HG03135 (cell line): Measurements from ENCODE around the gene RICTOR.

Experiments
- ATAC-seq: cut with Tn5 transposase; IDR thresholded peaks from one replicate; pipeline ENCODE4 v1.9.1; 2021; ENCODE audit warnings: mild to moderate bottlenecking, moderate library complexity; ENCODE audit not compliant: unreplicated experiment

RICTOR gene, protein sequence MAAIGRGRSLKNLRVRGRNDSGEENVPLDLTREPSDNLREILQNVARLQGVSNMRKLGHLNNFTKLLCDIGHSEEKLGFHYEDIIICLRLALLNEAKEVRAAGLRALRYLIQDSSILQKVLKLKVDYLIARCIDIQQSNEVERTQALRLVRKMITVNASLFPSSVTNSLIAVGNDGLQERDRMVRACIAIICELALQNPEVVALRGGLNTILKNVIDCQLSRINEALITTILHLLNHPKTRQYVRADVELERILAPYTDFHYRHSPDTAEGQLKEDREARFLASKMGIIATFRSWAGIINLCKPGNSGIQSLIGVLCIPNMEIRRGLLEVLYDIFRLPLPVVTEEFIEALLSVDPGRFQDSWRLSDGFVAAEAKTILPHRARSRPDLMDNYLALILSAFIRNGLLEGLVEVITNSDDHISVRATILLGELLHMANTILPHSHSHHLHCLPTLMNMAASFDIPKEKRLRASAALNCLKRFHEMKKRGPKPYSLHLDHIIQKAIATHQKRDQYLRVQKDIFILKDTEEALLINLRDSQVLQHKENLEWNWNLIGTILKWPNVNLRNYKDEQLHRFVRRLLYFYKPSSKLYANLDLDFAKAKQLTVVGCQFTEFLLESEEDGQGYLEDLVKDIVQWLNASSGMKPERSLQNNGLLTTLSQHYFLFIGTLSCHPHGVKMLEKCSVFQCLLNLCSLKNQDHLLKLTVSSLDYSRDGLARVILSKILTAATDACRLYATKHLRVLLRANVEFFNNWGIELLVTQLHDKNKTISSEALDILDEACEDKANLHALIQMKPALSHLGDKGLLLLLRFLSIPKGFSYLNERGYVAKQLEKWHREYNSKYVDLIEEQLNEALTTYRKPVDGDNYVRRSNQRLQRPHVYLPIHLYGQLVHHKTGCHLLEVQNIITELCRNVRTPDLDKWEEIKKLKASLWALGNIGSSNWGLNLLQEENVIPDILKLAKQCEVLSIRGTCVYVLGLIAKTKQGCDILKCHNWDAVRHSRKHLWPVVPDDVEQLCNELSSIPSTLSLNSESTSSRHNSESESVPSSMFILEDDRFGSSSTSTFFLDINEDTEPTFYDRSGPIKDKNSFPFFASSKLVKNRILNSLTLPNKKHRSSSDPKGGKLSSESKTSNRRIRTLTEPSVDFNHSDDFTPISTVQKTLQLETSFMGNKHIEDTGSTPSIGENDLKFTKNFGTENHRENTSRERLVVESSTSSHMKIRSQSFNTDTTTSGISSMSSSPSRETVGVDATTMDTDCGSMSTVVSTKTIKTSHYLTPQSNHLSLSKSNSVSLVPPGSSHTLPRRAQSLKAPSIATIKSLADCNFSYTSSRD (N-terminal part only)

DNA sequence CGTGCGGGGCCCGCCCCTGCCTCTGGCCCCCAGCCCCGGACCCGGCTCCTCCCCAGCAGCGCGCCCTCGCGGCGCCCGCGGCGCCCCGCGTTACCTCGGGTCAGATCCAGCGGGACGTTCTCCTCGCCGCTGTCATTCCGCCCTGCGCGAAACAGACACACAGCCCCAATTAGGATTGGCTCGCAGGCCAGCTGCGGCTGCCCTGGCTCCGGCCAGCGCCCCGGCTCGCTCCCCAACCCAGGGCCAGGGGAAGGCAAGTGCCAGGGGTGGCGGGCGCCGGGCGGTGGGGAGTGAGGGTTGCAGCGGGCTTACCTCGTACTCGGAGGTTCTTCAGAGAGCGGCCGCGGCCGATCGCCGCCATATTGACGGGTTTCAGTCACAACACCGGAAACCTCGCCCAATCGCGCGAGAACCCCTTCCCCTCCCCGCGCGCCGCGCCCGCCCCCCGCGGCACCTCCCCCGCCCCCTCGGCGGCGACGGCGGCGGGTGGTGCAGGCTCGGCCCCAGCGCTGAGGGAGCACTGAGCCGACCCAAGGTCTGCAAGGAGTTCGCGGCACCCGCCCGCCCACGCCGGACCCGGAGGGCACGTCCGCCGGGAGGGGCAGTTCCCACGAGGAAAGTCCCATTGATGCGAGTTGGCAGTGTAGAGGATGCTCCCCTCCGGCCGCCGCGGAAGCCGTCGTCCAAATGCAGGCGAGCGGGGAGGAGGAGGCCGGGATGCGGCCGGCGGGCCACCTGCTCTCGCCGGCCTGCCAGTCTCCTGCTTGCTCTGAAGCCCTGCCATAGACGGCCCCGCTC, at the start of gene RICTOR:
Gene RICTOR, minus strand, starts transcription at position 383 of the 798 bp plus-strand sequence. Its CDS starts 22 bp downstream, at position 361.
- peak; percentile 67 for ATAC-seq

DNA sequence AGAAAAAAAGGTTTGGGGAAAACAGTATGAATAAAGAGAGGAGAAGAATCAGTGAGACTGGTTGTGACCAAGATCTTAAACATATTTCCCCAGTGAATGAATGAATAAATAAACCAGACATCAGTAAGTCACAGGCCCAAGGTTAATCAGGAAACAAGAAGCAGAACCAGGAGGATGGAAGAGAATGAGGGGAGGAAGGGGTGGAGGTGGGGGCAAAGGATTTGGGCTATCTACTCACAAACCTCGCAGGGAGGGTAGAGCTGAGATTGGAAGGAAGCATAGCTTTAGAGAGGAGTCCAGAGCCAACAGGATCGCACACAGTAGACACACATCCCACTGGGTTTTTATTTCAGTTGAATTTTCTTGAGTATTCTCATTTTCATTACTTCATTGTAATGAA, 47.7 kb upstream of the RICTOR start:
- no peak for ATAC-seq

GRCh38 chr5:39121315-39121714, 47.1 kb upstream of the RICTOR start:
- ATAC-seq: no peak

- no peak for ATAC-seq
Measured at GRCh38 chr5:39120052-39120420, 45.8 kb upstream of the RICTOR start.

GRCh38 chr5:39119404-39120051, 45.3 kb upstream of the RICTOR start:
- no peak for ATAC-seq

- no peak for ATAC-seq
Measured at GRCh38 chr5:39118638-39119037, 44.4 kb upstream of the RICTOR start.

DNA sequence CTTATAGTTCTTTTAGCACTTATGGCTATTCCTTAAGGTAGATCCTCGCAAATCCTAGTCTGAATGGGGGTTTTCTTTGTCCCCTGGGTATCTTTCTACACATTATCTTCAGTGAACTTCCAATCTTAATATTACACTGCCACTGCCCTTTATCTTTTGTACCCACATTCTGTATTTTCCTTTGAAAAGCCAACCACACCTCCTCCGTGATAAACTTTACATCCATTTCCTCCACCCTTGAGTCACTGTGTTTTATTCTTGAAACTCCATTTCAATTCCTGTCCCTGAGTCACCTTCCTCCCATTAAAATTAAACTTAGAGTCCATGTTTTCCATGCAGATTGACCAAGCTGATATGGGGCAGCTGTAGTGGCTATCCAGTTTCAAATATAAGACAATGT, 43.2 kb upstream of the RICTOR start:
- no peak for ATAC-seq

DNA sequence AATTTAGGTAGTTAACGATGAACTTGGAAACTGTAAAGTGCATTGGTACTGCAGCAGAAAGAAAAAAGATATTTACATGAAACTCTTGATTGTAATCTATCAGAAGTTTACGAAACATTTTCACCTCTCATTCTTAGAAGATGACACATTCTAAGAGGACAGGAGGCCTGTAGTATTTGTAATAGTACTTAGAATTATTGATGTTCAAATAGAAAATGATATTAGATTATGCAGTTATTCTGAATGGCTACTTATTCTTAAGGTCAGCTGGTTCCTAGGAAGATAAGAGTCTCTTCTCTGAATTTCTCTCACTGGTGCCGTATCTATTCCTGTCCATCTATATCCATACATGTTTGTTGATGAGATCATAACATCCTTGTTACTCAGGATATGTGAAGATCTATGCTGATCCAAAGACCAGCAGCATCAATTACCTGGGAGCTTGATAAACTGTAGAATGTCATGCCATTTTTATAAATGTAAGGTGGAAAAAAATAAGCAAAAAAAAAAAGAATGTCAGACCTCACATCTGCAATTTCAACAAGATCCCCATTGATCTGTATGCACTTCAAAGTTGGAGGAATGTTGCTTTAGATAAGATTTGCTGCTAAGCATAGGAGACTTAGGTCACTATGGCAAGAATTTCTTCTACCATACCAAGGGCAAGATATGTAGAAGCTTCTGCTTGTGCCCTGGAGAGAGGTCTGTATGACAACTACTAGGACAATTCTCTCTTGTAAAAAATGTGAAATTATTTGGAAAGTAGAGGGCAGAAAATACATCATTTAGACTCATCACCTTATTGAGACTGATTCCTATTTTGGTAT, 42.4 kb upstream of the RICTOR start:
- no peak for ATAC-seq

- no peak for ATAC-seq
Measured at GRCh38 chr5:39115644-39116343, 41.6 kb upstream of the RICTOR start.

- no peak for ATAC-seq
Measured at GRCh38 chr5:39114155-39114554, 40.0 kb upstream of the RICTOR start.

GRCh38 chr5:39113354-39113953, 39.3 kb upstream of the RICTOR start:
- no peak for ATAC-seq

- ATAC-seq: no peak
Measured at GRCh38 chr5:39109606-39110005, 35.4 kb upstream of the RICTOR start.

GRCh38 chr5:39108987-39109386, 34.8 kb upstream of the RICTOR start:
- no peak for ATAC-seq

DNA sequence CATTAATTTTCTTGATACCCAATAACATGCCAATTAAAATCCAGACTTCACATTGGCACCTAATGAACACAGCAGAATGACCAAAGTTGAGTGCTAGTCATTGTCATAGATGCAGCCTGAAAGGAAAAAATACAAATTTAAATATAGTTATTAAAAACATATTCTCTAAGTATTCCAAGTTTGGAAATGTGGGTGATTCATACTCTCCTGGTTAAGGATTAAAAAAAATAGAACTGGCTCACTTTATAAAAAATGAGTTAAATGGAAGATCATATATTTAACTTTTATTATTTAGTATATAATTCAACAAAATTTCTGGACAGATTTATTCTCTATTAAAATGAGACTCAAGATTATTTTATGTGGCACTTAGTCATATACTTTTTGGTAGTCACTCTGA, 33.2 kb upstream of the RICTOR start:
- no peak for ATAC-seq

DNA sequence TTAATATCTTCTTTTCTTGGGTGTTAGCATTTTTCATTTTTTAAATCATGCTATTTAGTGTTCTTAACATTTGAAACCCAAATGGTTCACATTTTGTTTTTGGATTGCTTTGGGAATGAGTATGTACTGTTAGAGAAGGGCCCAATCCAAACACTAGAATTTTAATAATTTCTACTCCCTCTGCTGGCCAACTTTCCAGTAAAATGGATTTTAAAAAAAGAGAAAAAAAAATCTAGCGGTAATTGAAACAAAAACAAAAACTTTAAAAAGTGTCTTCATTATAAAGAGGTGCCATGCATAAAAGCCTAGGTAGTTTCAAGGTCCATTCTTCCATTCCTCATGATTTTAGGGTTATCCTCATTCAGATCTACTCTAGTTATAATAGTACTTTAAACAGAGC, 32.1 kb upstream of the RICTOR start:
- no peak for ATAC-seq

DNA sequence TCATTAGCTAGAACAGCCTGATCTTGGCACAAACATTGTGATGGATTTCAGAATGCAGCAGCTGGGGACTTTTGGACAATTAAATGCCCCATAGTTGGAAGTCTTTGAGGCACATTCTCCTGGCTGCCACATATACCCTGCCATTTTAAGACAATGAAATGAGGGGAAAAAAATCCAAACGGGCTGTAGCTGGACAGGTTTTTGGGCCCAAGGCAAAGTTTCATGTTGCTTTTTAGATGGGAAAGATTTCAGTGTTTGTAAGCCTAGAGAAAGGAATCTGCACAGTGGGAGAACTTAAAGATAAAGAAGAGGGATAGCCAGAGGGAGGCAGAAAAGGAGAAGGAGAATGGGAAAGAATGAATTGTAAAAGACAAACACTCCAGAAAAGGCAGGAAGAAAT, 30.0 kb upstream of the RICTOR start:
- no peak for ATAC-seq

DNA sequence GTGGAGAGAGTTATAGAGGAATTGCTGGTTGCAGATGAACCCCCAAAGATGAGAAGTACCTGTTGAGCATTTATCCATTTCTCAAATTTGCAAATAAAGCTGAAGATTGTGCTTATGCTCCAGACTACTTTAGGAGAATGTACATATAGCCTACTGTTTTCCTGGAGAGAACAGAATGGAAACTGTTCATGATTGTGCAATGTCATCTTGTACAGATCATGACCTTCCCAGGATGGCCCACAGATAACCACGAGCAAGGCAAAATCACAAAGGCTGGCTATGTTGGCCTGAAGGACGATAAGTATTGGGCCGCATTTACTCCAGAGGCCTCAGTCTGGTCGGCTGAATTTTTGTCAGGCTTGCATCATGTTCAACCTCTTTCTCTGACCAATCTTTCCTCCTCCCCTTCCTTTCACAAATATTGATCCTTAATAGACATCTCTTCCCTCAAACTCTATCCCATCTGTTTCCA, 28.5 kb upstream of the RICTOR start:
- no peak for ATAC-seq
